Measurements from ENCODE around the gene BYSL.

- TF ChIP-seq EP300 (IDR thresholded peaks at IDR 0.05; ENCODE audit: borderline replicate concordance) (no peak), REST (IDR thresholded peaks at IDR 0.05; ENCODE audit: low read depth) (no peak), ZBTB7A (IDR thresholded peaks at IDR 0.05; ENCODE audit: low read depth) (no peak), TCF12 (IDR thresholded peaks at IDR 0.05; ENCODE audit: low read depth) (no peak), TAF1 (IDR thresholded peaks at IDR 0.05; ENCODE audit: low read depth) (no peak), YY1 (IDR thresholded peaks at IDR 0.05; ENCODE audit: low read depth) (no peak), TEAD4 (IDR thresholded peaks at IDR 0.05) (no peak), MAX (IDR thresholded peaks at IDR 0.05) (no peak)
Measured at GRCh38 chr6:41976794-41977484, 55.6 kb downstream of the BYSL start.

Data from Ishikawa (cell line).